ENCODE data around the gene HDGFL3.

The HDGFL3 gene

DNA sequence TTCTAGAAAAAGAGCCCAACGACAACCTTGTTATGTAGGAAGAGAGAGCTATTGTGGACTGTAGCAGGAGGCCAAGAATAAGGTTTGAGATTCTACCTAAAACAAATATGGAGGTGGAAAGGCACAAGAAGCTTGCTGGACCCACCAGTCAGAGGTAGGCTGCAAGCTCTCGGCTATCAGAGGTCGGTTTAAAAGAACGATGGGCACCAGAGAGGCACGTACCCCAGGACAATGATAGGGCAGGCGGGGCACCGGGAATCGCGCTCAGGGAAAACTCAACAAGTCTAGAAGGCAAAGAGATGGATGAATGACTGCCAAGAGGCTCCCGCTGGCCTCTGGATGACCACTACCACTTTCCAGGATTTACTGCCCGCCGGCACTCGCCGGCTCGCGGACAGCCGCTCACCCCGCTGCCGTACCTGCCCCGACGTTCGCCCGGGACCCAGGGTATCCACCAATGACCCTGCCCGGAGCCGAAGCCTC is 1.1 kb downstream of the HDGFL3 start:
- H3K4me3 ChIP-seq (ENCODE audit: low read length), result peak overlapping the region; percentile 76
- DNase-seq (ENCODE audit: low read depth), result no peak
- no peak for TF ChIP-seq CTCF (conservative IDR thresholded peaks at IDR 0.05; ENCODE audit: low read depth, low read length)

GRCh38 chr15:83205725-83206324 is 1.8 kb downstream of the HDGFL3 start:
- TF ChIP-seq CTCF (conservative IDR thresholded peaks at IDR 0.05; ENCODE audit: low read depth, low read length), result no peak
- DNase-seq (ENCODE audit: low read depth), result no peak
- H3K4me3 ChIP-seq (ENCODE audit: low read length), result peak overlapping the region; percentile 76

- TF ChIP-seq CTCF (conservative IDR thresholded peaks at IDR 0.05; ENCODE audit: low read depth, low read length), result no peak
- no peak overlapping the region for H3K4me3 ChIP-seq (ENCODE audit: low read length)
- no peak for DNase-seq (ENCODE audit: low read depth)
Observed at GRCh38 chr15:83204697-83205096, 2.9 kb downstream of the HDGFL3 start.

GRCh38 chr15:83203543-83203942 is 4.1 kb downstream of the HDGFL3 start:
- no peak overlapping the region for H3K4me3 ChIP-seq (ENCODE audit: low read length)
- DNase-seq (ENCODE audit: low read depth), result no peak
- no peak for TF ChIP-seq CTCF (conservative IDR thresholded peaks at IDR 0.05; ENCODE audit: low read depth, low read length)

DNA sequence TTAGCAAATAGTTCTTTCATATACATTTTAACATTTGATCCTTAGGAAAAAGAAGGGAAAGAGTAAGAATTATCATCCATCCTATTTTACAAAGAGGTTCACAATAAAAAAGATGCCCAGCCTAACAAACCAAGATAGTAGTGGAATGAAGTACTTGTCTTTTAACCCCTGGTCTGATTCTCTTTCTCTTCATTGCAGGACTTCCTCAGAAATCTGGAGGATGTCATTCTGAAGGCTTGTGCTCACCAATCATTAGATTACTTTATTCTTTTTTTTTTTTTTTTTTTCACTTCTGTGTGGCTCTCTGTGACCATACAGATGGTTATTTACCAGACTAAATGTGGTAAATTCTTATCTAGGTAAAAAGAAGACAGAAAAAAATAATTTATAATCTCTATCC is 7.0 kb downstream of the HDGFL3 start:
- H3K4me3 ChIP-seq (ENCODE audit: low read length), result no peak overlapping the region
- TF ChIP-seq CTCF (conservative IDR thresholded peaks at IDR 0.05; ENCODE audit: low read depth, low read length), result no peak
- no peak for DNase-seq (ENCODE audit: low read depth)

GRCh38 chr15:83200162-83200561 is 7.5 kb downstream of the HDGFL3 start:
- DNase-seq (ENCODE audit: low read depth), result no peak
- no peak overlapping the region for H3K4me3 ChIP-seq (ENCODE audit: low read length)
- no peak for TF ChIP-seq CTCF (conservative IDR thresholded peaks at IDR 0.05; ENCODE audit: low read depth, low read length)

DNA sequence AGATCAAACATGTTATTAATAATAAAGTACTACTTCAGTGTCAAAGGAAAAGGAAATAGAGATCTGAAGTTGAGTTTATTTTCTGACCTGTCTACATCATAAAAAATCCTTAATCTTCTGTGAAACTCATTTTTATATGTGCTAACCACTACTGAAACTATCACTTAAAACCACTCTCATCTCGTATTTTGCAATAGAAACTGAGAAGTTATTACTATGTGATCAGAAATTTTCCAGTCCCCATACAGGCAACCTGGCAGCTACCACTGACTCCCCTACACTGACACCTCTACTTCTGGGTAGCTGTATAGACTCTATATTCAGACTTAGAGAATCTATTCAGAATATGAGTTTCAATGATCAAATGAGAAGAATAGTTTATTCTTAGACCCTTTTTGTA is 8.3 kb downstream of the HDGFL3 start:
- no peak for DNase-seq (ENCODE audit: low read depth)
- TF ChIP-seq CTCF (conservative IDR thresholded peaks at IDR 0.05; ENCODE audit: low read depth, low read length), result no peak
- H3K4me3 ChIP-seq (ENCODE audit: low read length), result no peak overlapping the region

Measured in retinal pigment epithelial cell (primary cell).